Keratinocyte (primary cell): Measurements from ENCODE around the gene CLSTN2. TPM values are rescaled to one million over a fixed set of nuclear protein-coding genes. Genes with fewer than 3 reads are reported as not detected.

Experiments
- DNase-seq: peaks from one replicate; pipeline ENCODE4 v3.0.0-alpha.2; 2011; ENCODE audit warnings: low read depth, missing footprints, low spot score
- FAIRE-seq: peaks from 2 replicates; lab custom pipeline; 2011; peaks lifted over from hg19 to GRCh38; lab: Jason Lieb, UNC
- H2AFZ ChIP-seq: 2 replicates; pipeline ENCODE4 v1.6.0; 2012; ENCODE audit warnings: low read length, control low read depth, inconsistent platforms; ENCODE audit not compliant: control insufficient read depth
- H3K27ac ChIP-seq: 2 replicates; pipeline ENCODE4 v1.5.1; 2011; ENCODE audit warnings: low read length; ENCODE audit not compliant: control insufficient read depth, insufficient read depth
- H3K27me3 ChIP-seq: 3 replicates; pipeline ENCODE4 v1.6.0; 2011; ENCODE audit warnings: low read length; ENCODE audit not compliant: control insufficient read depth, insufficient read depth; ENCODE audit errors: extremely low read depth
- H3K36me3 ChIP-seq, 2 experiments: 2 replicates in 1 of 2; 3 replicates in 1 of 2; pipeline ENCODE4 v1.5.1; 2011; ENCODE audit warnings: low read length in 2 of 2, mild to moderate bottlenecking in 1 of 2; ENCODE audit not compliant: control insufficient read depth in 2 of 2, insufficient read depth in 2 of 2; ENCODE audit errors: extremely low read depth in 1 of 2
- H3K4me1 ChIP-seq: 3 replicates; pipeline ENCODE4 v1.5.1; 2011; ENCODE audit warnings: low read length; ENCODE audit not compliant: control insufficient read depth, insufficient read depth; ENCODE audit errors: extremely low read depth
- H3K4me2 ChIP-seq: 3 replicates; pipeline ENCODE4 v1.6.0; 2011; ENCODE audit warnings: low read depth, low read length; ENCODE audit not compliant: control insufficient read depth, insufficient read depth; ENCODE audit errors: extremely low read depth
- H3K4me3 ChIP-seq, 3 experiments: fragments of 200-600 bp in 1 of 3; sonication (generic) in 1 of 3; 2 replicates in 2 of 3; 3 replicates in 1 of 3; pipeline ENCODE4 v1.5.1; 2011 to 2016; ENCODE audit warnings: low read length in 3 of 3, mild to moderate bottlenecking in 3 of 3, control low read depth in 2 of 3, inconsistent platforms in 1 of 3, low read depth in 1 of 3, mixed read lengths in 1 of 3, mixed run types in 1 of 3, moderate library complexity in 1 of 3; ENCODE audit not compliant: control insufficient read depth in 2 of 3, insufficient read depth in 2 of 3; ENCODE audit errors: extremely low read depth in 1 of 3
- H3K79me2 ChIP-seq: 2 replicates; pipeline ENCODE4 v1.6.0; 2012; ENCODE audit warnings: low read length; ENCODE audit not compliant: control insufficient read depth, insufficient read depth
- H3K9ac ChIP-seq: 3 replicates; pipeline ENCODE4 v1.6.0; 2011; ENCODE audit warnings: low read length; ENCODE audit not compliant: control insufficient read depth, insufficient read depth; ENCODE audit errors: extremely low read depth
- H3K9me1 ChIP-seq: 3 replicates; pipeline ENCODE4 v1.6.0; 2011; ENCODE audit warnings: low read length; ENCODE audit not compliant: control insufficient read depth, insufficient read depth; ENCODE audit errors: extremely low read depth
- H3K9me3 ChIP-seq: 2 replicates; pipeline ENCODE4 v1.5.1; 2012; ENCODE audit warnings: low read depth, low read length; ENCODE audit not compliant: control insufficient read depth
- H4K20me1 ChIP-seq: 3 replicates; pipeline ENCODE4 v1.6.0; 2011; ENCODE audit warnings: low read length; ENCODE audit not compliant: control insufficient read depth, insufficient read depth; ENCODE audit errors: extremely low read depth
- CTCF ChIP-seq, 3 experiments: IDR thresholded peaks in 1 of 3; conservative IDR thresholded peaks in 1 of 3; optimal IDR thresholded peaks in 1 of 3; 2 replicates in 2 of 3; 3 replicates in 1 of 3; pipeline versions ENCODE3 to v1.5.1; 2011; ENCODE audit warnings: low read length in 3 of 3, mild to moderate bottlenecking in 3 of 3, moderate library complexity in 2 of 3, control low read depth in 1 of 3, inconsistent platforms in 1 of 3; ENCODE audit not compliant: insufficient read depth in 2 of 3; ENCODE audit errors: extremely low read depth in 1 of 3
- EZH2 ChIP-seq: IDR thresholded peaks from one replicate; pipeline ENCODE4 v1.6.1; 2012; ENCODE audit warnings: inconsistent platforms, mild to moderate bottlenecking, low read length, moderate library complexity
- dilution Hi-C: fragments of 300-500 bp; cut with MboI; formaldehyde crosslinking; loops from one replicate; pipeline ENCODE4 v1.7.0; 2020; ENCODE audit warnings: low sequenced_read_pairs; ENCODE audit not compliant: extremely low pct_ligation_motif_present
- polyA plus RNA-seq, 5 experiments: library from polyadenylated mRNA; depleted of rRNA in 3 of 5; stranded (reverse) in 3 of 5; stranded (forward) in 1 of 5; unstranded in 1 of 5; fragments of >200 nt; gene quantifications; 1 replicate in 1 of 5; 2 replicates in 3 of 5; 3 replicates in 1 of 5; pipeline versions ENCODE4 v1.2.1 to v1.2.3, GENCODE V29; 2011 to 2012; ENCODE audit warnings: missing spikeins in 2 of 5, low read depth in 1 of 5, low replicate concordance in 1 of 5

The CLSTN2 gene
- polyA plus RNA-seq, 1 donor (not counting 4 experiments of a cell fraction or from before 2014, with no cell fraction given) = 0.09 TPM

- Histone ChIP-seq H3K27ac (no peak overlapping the region), H3K9me1 (no peaks in the 10 kb centered on the region), H3K79me2 (no peaks in the 10 kb centered on the region), H3K9me3 (no peaks in the 10 kb centered on the region), H2AFZ (no peak overlapping the region), H3K36me3 (no peaks in the 10 kb centered on the region), H4K20me1 (no peaks in the 10 kb centered on the region), H3K4me2 (no peak overlapping the region), H3K4me1 (no peaks in the 10 kb centered on the region), H3K9ac (no peak overlapping the region), H3K4me3 (no peak overlapping the region), H3K27me3 (peaks cover 7% of the 10 kb centered on the region)
- DNase-seq (no peak), FAIRE-seq (no peak)
- TF ChIP-seq CTCF (optimal IDR thresholded peaks at IDR 0.05 in 1 of 3, IDR thresholded peaks at IDR 0.05 in 1 of 3, conservative IDR thresholded peaks at IDR 0.05 in 1 of 3; ENCODE audit: extremely low read depth in 1 of 3, insufficient read depth in 2 of 3, low read length in 3 of 3) (no peak), EZH2 (no peak)
- dilution Hi-C loops = no loop called here
Observed at GRCh38 chr3:140234256-140234655, 299.3 kb downstream of the CLSTN2 start.

GRCh38 chr3:140236836-140237501, 302.0 kb downstream of the CLSTN2 start:
- dilution Hi-C loops = no loop called here
- Histone ChIP-seq H3K9me1 (no peaks in the 10 kb centered on the region), H3K27ac (no peak overlapping the region), H3K79me2 (no peaks in the 10 kb centered on the region), H3K36me3 (no peaks in the 10 kb centered on the region), H3K4me2 (no peak overlapping the region), H2AFZ (no peak overlapping the region), H4K20me1 (no peaks in the 10 kb centered on the region), H3K27me3 (peaks cover 7% of the 10 kb centered on the region), H3K4me3 (no peak overlapping the region), H3K9ac (no peak overlapping the region), H3K4me1 (no peaks in the 10 kb centered on the region), H3K9me3 (no peaks in the 10 kb centered on the region)
- no peak for TF ChIP-seq CTCF (optimal IDR thresholded peaks at IDR 0.05 in 1 of 3, IDR thresholded peaks at IDR 0.05 in 1 of 3, conservative IDR thresholded peaks at IDR 0.05 in 1 of 3; ENCODE audit: extremely low read depth in 1 of 3, insufficient read depth in 2 of 3, low read length in 3 of 3)
- no peak for TF ChIP-seq EZH2
- DNase-seq (no peak), FAIRE-seq (no peak)
